Measurements from ENCODE around the gene PSMB4.

The PSMB4 gene

DNA sequence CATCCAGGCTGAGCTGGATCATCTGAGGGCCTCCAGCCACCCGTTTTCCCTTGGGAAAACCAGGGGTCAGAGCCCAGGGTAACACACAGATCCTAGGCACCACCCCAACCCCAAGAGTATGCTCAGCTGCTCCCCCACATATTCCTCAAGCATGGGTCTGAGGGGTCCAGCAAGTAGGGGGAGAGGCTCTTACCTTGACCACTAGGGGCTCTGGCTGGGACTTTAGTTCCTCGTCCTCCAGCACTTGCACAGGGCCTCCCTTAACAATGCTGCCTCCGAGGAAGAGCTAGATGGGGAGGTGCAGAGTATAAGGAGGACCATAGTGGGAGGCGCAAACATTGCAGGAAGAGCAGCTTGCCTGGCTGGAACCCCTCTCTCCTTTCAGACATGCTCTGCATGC lies 34.4 kb upstream of the PSMB4 start:
- TF ChIP-seq, protein P1, sequence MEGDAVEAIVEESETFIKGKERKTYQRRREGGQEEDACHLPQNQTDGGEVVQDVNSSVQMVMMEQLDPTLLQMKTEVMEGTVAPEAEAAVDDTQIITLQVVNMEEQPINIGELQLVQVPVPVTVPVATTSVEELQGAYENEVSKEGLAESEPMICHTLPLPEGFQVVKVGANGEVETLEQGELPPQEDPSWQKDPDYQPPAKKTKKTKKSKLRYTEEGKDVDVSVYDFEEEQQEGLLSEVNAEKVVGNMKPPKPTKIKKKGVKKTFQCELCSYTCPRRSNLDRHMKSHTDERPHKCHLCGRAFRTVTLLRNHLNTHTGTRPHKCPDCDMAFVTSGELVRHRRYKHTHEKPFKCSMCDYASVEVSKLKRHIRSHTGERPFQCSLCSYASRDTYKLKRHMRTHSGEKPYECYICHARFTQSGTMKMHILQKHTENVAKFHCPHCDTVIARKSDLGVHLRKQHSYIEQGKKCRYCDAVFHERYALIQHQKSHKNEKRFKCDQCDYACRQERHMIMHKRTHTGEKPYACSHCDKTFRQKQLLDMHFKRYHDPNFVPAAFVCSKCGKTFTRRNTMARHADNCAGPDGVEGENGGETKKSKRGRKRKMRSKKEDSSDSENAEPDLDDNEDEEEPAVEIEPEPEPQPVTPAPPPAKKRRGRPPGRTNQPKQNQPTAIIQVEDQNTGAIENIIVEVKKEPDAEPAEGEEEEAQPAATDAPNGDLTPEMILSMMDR (IDR thresholded peaks at IDR 0.05; ENCODE audit: control insufficient read depth, insufficient read depth, low read depth, low read length, missing control alignments), result no peak
- no peak for DNase-seq (ENCODE audit: low read depth)
- H3K4me3 ChIP-seq (ENCODE audit: control insufficient read depth, low read depth, low read length), result no peak overlapping the region

DNA sequence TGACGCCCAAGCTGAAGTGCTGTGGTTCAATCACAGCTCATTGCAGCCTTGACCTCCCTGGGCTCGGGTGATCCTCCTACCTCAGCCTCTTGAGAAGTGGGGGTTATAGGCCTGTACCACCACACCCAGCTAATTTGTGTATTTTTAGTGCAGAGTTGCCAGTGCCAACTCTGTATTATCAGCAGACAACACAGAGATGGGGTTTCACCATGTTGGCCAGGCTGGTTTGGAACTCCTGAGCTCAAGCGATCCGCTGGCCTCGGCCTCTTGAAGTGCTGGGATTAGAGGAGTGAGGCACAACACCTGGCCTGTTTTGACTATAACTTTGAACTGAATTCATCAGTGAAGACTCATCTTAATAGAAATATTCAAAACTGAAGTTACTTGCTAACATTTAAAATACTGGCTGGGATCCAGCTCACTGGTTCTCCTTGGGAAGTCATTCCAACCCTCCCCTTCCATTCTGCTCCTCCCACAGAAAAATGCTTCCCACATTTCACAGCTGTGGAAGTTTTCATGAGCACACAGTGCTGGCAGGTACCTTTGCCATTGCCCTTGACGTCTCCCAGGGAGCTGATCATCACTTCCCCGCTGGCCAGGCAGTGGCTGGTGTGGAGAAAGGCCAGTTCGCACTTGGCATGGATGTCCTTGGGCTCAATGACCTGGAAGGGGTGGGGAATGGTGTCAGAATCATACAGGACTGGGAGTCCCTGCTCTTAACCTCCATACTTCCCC lies 31.5 kb upstream of the PSMB4 start:
- no peak for DNase-seq (ENCODE audit: low read depth)
- TF ChIP-seq, protein P1 (IDR thresholded peaks at IDR 0.05; ENCODE audit: control insufficient read depth, insufficient read depth, low read depth, low read length, missing control alignments), result no peak
- H3K4me3 ChIP-seq (ENCODE audit: control insufficient read depth, low read depth, low read length), result no peak overlapping the region

DNA sequence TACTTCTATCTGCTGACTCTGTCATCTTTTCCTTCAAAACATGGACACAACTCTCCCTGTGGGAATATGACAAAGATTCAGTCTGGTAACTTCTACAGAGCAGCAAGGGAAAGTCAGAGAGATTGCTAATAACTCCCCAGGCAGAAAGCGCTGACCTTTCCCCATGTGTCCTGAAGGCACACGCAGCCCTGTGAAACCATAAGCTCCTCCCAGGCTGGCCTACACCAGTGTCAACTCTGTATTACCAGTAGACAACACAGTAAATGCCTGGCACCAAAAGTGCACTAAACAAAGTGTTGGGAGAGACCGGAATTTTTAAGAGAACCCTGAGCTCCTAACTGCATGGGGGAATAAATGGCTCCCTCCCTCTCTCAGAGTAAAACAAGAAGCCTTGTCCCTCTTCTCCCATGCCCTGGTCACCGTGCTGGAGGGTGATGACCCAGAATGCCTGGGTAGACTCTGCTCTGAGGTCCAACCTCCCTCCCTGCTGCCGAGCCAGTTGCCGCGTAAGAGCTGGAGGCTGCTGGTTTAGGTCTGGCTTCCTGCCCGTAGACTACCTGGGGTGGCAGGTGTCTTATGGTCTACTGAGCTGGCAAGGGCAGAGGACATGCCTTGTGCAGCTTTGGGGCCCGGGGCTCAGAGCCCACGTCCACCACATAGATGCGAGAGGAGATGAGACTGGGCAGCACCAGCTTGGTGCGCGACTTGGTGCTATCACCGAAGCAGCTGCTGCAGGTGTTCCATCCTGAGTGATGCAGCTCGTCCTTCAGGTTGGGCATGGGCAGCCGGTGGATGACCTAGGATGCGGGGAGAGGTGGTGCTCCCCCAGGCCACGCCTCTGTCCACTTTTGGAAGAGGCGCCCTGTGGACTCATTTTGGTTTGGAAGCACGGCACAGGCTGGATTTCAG lies 30.7 kb upstream of the PSMB4 start:
- DNase-seq (ENCODE audit: low read depth), result no peak
- TF ChIP-seq, protein P1 (IDR thresholded peaks at IDR 0.05; ENCODE audit: control insufficient read depth, insufficient read depth, low read depth, low read length, missing control alignments), result no peak
- H3K4me3 ChIP-seq (ENCODE audit: control insufficient read depth, low read depth, low read length), result no peak overlapping the region

DNA sequence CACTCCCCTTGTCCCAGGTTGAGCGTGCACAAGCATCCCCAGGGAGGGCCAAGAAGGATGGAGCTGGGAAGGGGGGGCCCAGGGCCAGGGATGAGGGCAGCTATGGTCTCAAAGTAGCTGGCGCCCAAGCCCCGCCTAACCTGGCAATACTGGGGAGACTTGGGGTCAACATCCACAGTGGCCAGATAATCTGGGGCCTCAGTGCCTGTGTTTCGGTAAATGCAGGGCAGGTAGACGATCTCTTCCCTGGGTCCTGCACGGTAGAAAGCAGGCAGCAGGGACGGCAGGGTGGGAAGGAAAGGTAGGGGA lies 30.1 kb upstream of the PSMB4 start:
- DNase-seq (ENCODE audit: low read depth), result no peak

DNA sequence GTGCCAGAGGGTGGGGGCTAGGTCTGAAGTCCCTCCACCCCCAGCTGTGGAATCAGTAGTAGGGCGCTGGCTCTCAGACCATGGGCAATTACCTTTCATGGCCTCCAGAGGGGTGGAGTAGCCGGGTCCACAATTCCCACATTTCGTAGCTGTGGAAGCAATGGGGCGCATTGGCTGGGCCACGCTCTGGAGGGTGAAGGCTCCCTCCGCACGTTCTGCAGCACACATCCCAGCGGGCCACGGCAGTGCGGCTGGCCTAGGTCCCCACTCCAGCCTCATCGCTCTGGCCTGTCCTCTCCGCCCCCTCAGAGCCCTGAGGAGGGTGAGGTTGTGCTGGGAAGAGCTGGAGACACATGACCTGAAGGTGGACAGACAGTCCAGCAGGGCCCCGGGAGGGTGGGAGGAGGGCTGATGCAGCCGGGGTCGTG lies 29.7 kb upstream of the PSMB4 start:
- TF ChIP-seq, protein P1 (IDR thresholded peaks at IDR 0.05; ENCODE audit: control insufficient read depth, insufficient read depth, low read depth, low read length, missing control alignments), result no peak
- no peak overlapping the region for H3K4me3 ChIP-seq (ENCODE audit: control insufficient read depth, low read depth, low read length)
- no peak for DNase-seq (ENCODE audit: low read depth)

More for the DNA sequence above, 30.1 kb upstream of the PSMB4 start:
- TF ChIP-seq, protein P1 (IDR thresholded peaks at IDR 0.05; ENCODE audit: control insufficient read depth, insufficient read depth, low read depth, low read length, missing control alignments), result no peak
- no peak overlapping the region for H3K4me3 ChIP-seq (ENCODE audit: control insufficient read depth, low read depth, low read length)

DNA sequence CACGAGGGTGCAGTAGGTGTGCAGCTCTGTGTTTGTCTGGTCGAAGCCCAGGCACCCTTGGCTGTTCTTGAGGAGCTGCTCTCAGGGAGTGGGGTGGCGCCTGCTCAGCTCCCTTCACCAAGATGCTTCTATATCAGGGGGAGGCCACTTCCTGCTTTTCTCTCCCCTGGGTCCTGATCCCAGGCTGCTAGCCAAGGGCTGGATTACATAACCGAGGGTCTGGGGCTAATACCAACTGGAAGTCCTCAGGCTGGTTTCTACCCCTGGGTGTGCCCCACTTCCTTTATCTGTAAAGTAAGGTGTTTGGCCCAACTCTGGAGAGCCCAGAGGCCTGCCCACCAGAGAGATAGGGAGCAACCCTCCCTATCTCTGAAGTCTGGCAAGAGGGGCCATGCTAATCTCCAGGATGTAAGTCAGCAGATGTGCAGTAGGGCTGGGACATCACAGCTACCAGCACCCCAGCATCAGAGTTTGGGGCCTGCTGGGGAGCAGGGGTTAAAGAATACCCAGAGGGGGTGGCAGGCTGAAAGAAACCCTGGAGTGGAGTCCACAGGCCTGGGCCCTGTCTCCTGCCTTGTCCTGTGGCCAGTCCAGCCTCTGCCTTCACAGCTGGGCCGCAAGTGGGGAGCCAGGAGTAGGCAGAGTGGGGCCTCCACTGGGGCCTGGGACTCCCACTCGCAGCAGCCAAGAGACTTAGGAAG lies 29.0 kb upstream of the PSMB4 start:
- no peak overlapping the region for H3K4me3 ChIP-seq (ENCODE audit: control insufficient read depth, low read depth, low read length)
- TF ChIP-seq, protein P1 (IDR thresholded peaks at IDR 0.05; ENCODE audit: control insufficient read depth, insufficient read depth, low read depth, low read length, missing control alignments), result no peak
- DNase-seq (ENCODE audit: low read depth), result no peak
